HAP-1 (cell line): ENCODE data around the gene TNFRSF11A.
A peak's percentile ranks its signal among the peaks of the same experiment; 100 is the strongest.

Experiments
- DNase-seq, 2 experiments: peaks; one replicate each; pipeline ENCODE4 v3.0.0-alpha.2; 2016 to 2020; ENCODE audit warnings: low spot score in 2 of 2
- H3K27me3 ChIP-seq: fragments of 250-450 bp; sonication (Bioruptor Pico); 2 replicates; pipeline ENCODE4 v1.5.1; 2020; ENCODE audit warnings: low read depth, mild to moderate bottlenecking, moderate library complexity
- H3K36me3 ChIP-seq: fragments of 250-450 bp; sonication (Bioruptor Pico); replicated peaks from 2 replicates; pipeline ENCODE4 v1.5.1; 2020; ENCODE audit warnings: mild to moderate bottlenecking
- H3K4me1 ChIP-seq: fragments of 250-450 bp; sonication (Bioruptor Pico); 2 replicates; pipeline ENCODE4 v1.5.1; 2020; ENCODE audit warnings: mild to moderate bottlenecking
- H3K4me3 ChIP-seq: fragments of 250-450 bp; sonication (Bioruptor Pico); 2 replicates; pipeline ENCODE4 v1.5.1; 2020; ENCODE audit warnings: mild to moderate bottlenecking, moderate library complexity
- H3K9me3 ChIP-seq: fragments of 250-450 bp; sonication (Bioruptor Pico); 2 replicates; pipeline ENCODE4 v1.5.1; 2020; ENCODE audit warnings: mild to moderate bottlenecking, moderate library complexity
- in situ Hi-C: fragments of 300-500 bp; cut with MboI; formaldehyde crosslinking; loops from 3 replicates; pipeline ENCODE4 v1.14.3; 2020; ENCODE audit warnings: low sequenced_read_pairs, inconsistent platforms, mixed read lengths

TNFRSF11A gene

GRCh38 chr18:62341473-62341872 lies 16.4 kb downstream of the TNFRSF11A start:
- Histone ChIP-seq H3K36me3 (no peaks in the 10 kb centered on the region), H3K4me3 (no peak overlapping the region), H3K9me3 (no peaks in the 10 kb centered on the region), H3K4me1 (peaks cover 30% of the 10 kb centered on the region), H3K27me3 (no peaks in the 10 kb centered on the region)
- in situ Hi-C loops: no loop called here
- peak in 1 of 2 experiments; percentile 61 for DNase-seq

- Histone ChIP-seq H3K4me3 (no peak overlapping the region), H3K4me1 (peaks cover 34% of the 10 kb centered on the region), H3K9me3 (no peaks in the 10 kb centered on the region), H3K27me3 (no peaks in the 10 kb centered on the region), H3K36me3 (no peaks in the 10 kb centered on the region)
- in situ Hi-C loops: no loop called here
- no peak for DNase-seq
Observed at GRCh38 chr18:62342884-62343283, 17.8 kb downstream of the TNFRSF11A start.

GRCh38 chr18:62343316-62343715 lies 18.2 kb downstream of the TNFRSF11A start:
- DNase-seq: no peak
- in situ Hi-C loops: no loop called here
- H3K36me3 ChIP-seq: no peaks in the 10 kb centered on the region
- no peaks in the 10 kb centered on the region for H3K9me3 ChIP-seq
- peaks cover 34% of the 10 kb centered on the region for H3K4me1 ChIP-seq
- H3K4me3 ChIP-seq: no peak overlapping the region
- H3K27me3 ChIP-seq: no peaks in the 10 kb centered on the region

GRCh38 chr18:62345909-62346308 lies 20.8 kb downstream of the TNFRSF11A start:
- peaks cover 10% of the 10 kb centered on the region for H3K36me3 ChIP-seq
- peaks cover 34% of the 10 kb centered on the region for H3K4me1 ChIP-seq
- in situ Hi-C loops: no loop called here
- no peak for DNase-seq
- no peaks in the 10 kb centered on the region for H3K9me3 ChIP-seq
- H3K4me3 ChIP-seq: no peak overlapping the region
- H3K27me3 ChIP-seq: no peaks in the 10 kb centered on the region

GRCh38 chr18:62346333-62347088 lies 21.4 kb downstream of the TNFRSF11A start:
- H3K27me3 ChIP-seq: no peaks in the 10 kb centered on the region
- peaks cover 29% of the 10 kb centered on the region for H3K4me1 ChIP-seq
- in situ Hi-C loops: no loop called here
- peaks cover 15% of the 10 kb centered on the region for H3K36me3 ChIP-seq
- H3K4me3 ChIP-seq: no peak overlapping the region
- no peaks in the 10 kb centered on the region for H3K9me3 ChIP-seq
- DNase-seq: peak; percentile 86 to 91

GRCh38 chr18:62347089-62347506 lies 22.0 kb downstream of the TNFRSF11A start:
- DNase-seq: no peak
- Histone ChIP-seq H3K4me1 (peaks cover 29% of the 10 kb centered on the region), H3K36me3 (peaks cover 21% of the 10 kb centered on the region), H3K27me3 (no peaks in the 10 kb centered on the region), H3K4me3 (no peak overlapping the region), H3K9me3 (no peaks in the 10 kb centered on the region)
- in situ Hi-C loops: no loop called here

GRCh38 chr18:62348474-62348873 lies 23.4 kb downstream of the TNFRSF11A start:
- in situ Hi-C loops: no loop called here
- Histone ChIP-seq H3K36me3 (peaks cover 34% of the 10 kb centered on the region), H3K4me1 (peaks cover 29% of the 10 kb centered on the region), H3K9me3 (no peaks in the 10 kb centered on the region), H3K4me3 (no peak overlapping the region), H3K27me3 (no peaks in the 10 kb centered on the region)
- no peak for DNase-seq

- H3K4me3 ChIP-seq: no peak overlapping the region
- in situ Hi-C loops: no loop called here
- H3K36me3 ChIP-seq: peaks cover 58% of the 10 kb centered on the region
- H3K27me3 ChIP-seq: no peaks in the 10 kb centered on the region
- H3K4me1 ChIP-seq: no peaks in the 10 kb centered on the region
- DNase-seq: no peak
- no peaks in the 10 kb centered on the region for H3K9me3 ChIP-seq
Observed at GRCh38 chr18:62353170-62353569, 28.1 kb downstream of the TNFRSF11A start.

- Histone ChIP-seq H3K36me3 (peaks cover 68% of the 10 kb centered on the region), H3K27me3 (no peaks in the 10 kb centered on the region), H3K4me3 (no peak overlapping the region), H3K9me3 (no peaks in the 10 kb centered on the region), H3K4me1 (no peaks in the 10 kb centered on the region)
- DNase-seq: no peak
- in situ Hi-C loops: no loop called here
Observed at GRCh38 chr18:62354151-62354550, 29.0 kb downstream of the TNFRSF11A start.

GRCh38 chr18:62357079-62357719 lies 32.1 kb downstream of the TNFRSF11A start:
- no peaks in the 10 kb centered on the region for H3K9me3 ChIP-seq
- H3K36me3 ChIP-seq: peaks cover 66% of the 10 kb centered on the region
- H3K4me1 ChIP-seq: no peaks in the 10 kb centered on the region
- H3K27me3 ChIP-seq: no peaks in the 10 kb centered on the region
- H3K4me3 ChIP-seq: no peak overlapping the region
- in situ Hi-C loops: no loop called here
- DNase-seq: no peak

- in situ Hi-C loops: no loop called here
- peaks cover 58% of the 10 kb centered on the region for H3K36me3 ChIP-seq
- no peak for DNase-seq
- no peaks in the 10 kb centered on the region for H3K27me3 ChIP-seq
- no peaks in the 10 kb centered on the region for H3K9me3 ChIP-seq
- no peak overlapping the region for H3K4me3 ChIP-seq
- H3K4me1 ChIP-seq: no peaks in the 10 kb centered on the region
Observed at GRCh38 chr18:62360805-62361204, 35.7 kb downstream of the TNFRSF11A start.

- Histone ChIP-seq H3K27me3 (no peaks in the 10 kb centered on the region), H3K4me1 (no peaks in the 10 kb centered on the region), H3K36me3 (peaks cover 58% of the 10 kb centered on the region), H3K9me3 (no peaks in the 10 kb centered on the region), H3K4me3 (no peak overlapping the region)
- in situ Hi-C loops: no loop called here
- no peak for DNase-seq
Observed at GRCh38 chr18:62361288-62361687, 36.2 kb downstream of the TNFRSF11A start.

- peaks cover 64% of the 10 kb centered on the region for H3K36me3 ChIP-seq
- H3K4me3 ChIP-seq: no peak overlapping the region
- H3K9me3 ChIP-seq: no peaks in the 10 kb centered on the region
- no peaks in the 10 kb centered on the region for H3K27me3 ChIP-seq
- no peak for DNase-seq
- in situ Hi-C loops: no loop called here
- H3K4me1 ChIP-seq: no peaks in the 10 kb centered on the region
Observed at GRCh38 chr18:62364558-62364957, 39.4 kb downstream of the TNFRSF11A start.

GRCh38 chr18:62365420-62365819 lies 40.3 kb downstream of the TNFRSF11A start:
- no peak overlapping the region for H3K4me3 ChIP-seq
- in situ Hi-C loops: no loop called here
- H3K27me3 ChIP-seq: no peaks in the 10 kb centered on the region
- no peaks in the 10 kb centered on the region for H3K4me1 ChIP-seq
- peaks cover 63% of the 10 kb centered on the region for H3K36me3 ChIP-seq
- no peaks in the 10 kb centered on the region for H3K9me3 ChIP-seq
- no peak for DNase-seq
